Right renal cortex interstitium (tissue), 3 donors: ENCODE measurements around the gene GFPT1. TPM values are rescaled to one million over a fixed set of nuclear protein-coding genes. Genes with fewer than 3 reads are reported as not detected.

Experiments used
- DNase-seq, 3 donors: peaks; one replicate each; pipeline ENCODE4 v3.0.0-alpha.2; 2013; ENCODE audit warnings: low read depth in 3 of 3, low spot score in 2 of 3
- polyA plus RNA-seq, 3 donors: library from polyadenylated mRNA; unstranded; fragments of 120-200 nt; gene quantifications; one replicate each; pipeline ENCODE4 v1.2.1, GENCODE V29; 2013; ENCODE audit not compliant: insufficient read length in 3 of 3

GFPT1 gene
- polyA plus RNA-seq, 3 donors, result 37.0 to 41.5 (median 39.0) TPM

GRCh38 chr2:69330781-69331180 is 56.2 kb downstream of the GFPT1 start:
- no peak for DNase-seq

GRCh38 chr2:69322631-69323030 is 64.4 kb downstream of the GFPT1 start:
- DNase-seq, result no peak

GRCh38 chr2:69316550-69316949 is 70.5 kb downstream of the GFPT1 start:
- no peak for DNase-seq

GRCh38 chr2:69315160-69315761 is 71.8 kb downstream of the GFPT1 start:
- no peak for DNase-seq

- DNase-seq, result no peak
Measured at GRCh38 chr2:69311024-69311416, 76.0 kb downstream of the GFPT1 start.

- no peak for DNase-seq
Measured at GRCh38 chr2:69310111-69311023, 76.7 kb downstream of the GFPT1 start.

DNA sequence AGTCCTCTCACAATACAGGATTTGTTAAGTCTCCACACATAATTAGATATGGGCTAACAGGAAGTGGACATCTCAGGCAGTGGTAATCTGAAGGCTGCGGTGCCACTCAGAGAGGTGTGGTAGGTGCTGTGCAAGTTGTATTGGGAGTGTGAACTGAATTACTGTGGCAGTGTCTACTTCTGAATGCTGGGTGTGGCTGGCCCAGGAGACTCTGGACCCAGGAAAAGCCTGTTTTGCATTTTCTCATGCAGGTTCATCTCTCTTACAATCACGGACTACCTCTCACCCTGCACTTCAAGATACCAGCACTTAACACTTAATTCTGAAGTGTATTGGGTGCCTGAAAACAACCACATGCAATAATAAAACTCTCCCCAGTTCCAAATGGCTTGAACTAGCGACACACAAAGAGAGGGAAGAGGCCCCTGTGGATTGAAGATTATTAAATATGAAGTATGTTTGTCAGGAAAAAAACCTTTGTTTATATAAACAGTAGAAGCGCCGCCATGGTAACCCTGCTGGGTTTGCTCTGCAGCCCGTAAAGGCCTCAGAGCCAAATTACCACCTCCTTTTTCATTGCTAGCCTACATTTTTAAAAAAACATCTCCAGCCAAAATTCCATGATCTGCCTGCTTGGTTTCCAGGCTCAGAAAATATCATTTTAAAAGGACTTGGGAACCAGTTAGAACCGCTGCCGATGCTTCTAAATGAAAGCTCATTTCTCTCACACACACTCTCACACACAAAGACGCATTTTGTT is 77.5 kb downstream of the GFPT1 start:
- peak in 1 of 3 donors; percentile 59 for DNase-seq

DNA sequence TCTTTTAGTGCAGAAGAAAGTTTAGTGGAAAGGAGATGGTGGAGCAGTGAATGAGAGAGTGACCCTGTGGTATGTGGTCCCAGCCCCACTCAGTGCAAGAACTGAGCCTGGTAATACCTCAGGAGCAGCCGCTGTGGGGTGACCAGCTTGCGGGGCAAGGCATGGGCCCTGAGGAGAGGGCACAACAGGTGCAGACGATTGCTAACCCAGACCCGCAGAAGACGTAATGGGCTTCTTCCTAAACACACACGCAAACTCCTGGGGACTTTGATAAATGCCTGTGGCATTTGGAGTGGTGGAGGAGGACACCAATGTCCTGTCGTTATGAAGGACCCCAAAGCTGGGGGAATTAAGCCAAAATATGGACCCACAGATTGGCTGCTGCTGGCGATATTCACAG is 78.7 kb downstream of the GFPT1 start:
- no peak for DNase-seq

GRCh38 chr2:69307579-69308064 is 79.4 kb downstream of the GFPT1 start:
- no peak for DNase-seq

DNA sequence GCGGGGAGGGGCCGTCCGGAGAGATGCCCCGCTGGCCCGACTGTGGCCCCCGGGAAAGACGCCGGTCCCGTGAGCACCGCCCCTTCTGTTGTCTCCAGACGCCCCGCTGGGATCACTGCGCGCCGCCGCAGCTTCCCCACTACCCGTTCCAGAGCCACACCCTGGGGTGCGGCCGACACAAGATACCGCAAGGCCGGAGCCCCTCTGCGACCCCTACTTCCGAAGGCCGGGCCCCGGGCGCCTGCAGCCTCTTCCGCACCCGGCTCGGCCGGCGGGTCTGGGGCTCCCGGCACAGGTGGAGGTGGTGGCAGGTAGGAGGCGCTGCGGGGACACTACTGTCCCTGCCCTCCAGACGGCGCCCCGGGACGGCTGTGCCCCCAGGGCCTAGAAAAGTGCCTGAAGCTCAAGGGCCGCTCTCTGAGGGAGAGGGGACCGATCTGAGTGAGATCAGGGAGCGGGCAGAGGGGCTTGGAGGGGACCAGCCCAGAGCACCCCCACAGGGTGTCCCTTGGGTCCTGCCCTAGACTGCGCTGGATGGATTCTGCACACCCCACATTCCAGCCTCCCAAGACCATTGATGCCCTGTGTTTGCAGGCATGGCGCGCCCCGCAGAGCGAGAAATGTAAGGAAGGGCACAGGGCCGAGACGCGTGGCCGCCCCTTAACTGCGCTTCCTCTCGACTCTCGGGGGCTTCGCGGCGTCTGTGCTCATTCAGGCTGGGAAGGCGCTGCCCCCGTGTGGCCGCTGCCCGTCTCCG is 80.0 kb downstream of the GFPT1 start:
- peak in 2 of 3 donors; percentile 69 to 78 for DNase-seq

- no peak for DNase-seq
Measured at GRCh38 chr2:69306393-69306821, 80.6 kb downstream of the GFPT1 start.

GRCh38 chr2:69305712-69306392 is 81.2 kb downstream of the GFPT1 start:
- DNase-seq, result no peak

DNA sequence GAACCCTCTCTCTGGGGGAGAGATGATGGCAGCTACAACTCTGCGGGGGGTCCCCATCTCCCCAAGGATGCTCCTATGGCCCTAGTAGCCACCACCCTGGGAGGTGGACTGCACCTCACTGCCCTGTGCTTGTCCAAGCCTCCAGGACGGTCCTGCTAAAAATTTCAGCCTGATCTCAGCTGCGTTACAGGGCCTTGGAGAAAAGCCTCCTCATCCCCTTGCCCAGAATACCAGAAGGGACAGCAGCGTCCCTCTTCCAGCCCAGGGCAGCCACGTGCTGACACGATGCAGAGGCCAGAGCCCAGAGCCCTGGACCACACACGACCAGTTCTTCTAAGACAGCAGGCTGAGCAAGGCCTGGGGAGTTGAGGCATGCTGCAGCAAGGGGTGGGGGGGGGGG is 81.9 kb downstream of the GFPT1 start:
- no peak for DNase-seq

DNA sequence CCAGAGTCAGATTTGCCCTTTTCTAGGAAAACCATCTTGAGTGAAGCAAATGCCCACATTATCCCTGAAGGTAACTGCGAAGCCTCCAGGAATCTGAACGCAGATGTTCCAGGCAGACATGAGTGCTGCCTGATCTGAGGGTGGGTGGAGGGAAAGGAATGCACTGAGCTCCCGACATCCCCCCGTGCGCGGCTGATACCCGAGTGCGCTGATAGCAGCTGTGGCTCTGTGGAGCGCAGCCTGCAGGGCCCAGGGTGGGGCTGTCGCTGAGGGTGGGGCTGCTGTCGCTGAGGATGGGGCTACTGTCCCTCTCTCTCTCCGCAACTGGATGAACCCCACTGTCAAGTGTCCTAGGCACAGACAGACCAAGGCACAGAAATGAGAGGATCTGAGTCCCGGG is 82.4 kb downstream of the GFPT1 start:
- DNase-seq, result no peak

DNA sequence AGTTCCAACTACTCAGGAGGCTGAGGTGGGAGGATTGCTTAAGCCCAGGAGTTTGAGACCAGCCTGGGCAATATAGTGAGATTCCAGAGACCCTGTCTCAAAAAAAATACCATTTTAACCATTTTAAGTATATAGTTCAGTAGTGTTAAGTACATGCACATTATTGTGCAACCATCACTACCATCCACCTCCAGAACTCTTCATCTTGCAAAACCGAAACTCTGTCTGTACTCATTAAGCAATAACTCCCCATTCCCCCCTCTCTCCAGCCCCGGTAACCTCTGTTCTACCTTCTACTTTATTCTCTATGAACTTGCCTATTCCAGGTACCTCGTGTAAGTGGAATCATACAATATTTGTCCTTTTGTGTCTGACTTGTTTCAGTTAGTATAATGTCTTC is 86.4 kb downstream of the GFPT1 start:
- DNase-seq, result no peak

GRCh38 chr2:69299772-69300516 is 87.1 kb downstream of the GFPT1 start:
- DNase-seq, result no peak

DNA sequence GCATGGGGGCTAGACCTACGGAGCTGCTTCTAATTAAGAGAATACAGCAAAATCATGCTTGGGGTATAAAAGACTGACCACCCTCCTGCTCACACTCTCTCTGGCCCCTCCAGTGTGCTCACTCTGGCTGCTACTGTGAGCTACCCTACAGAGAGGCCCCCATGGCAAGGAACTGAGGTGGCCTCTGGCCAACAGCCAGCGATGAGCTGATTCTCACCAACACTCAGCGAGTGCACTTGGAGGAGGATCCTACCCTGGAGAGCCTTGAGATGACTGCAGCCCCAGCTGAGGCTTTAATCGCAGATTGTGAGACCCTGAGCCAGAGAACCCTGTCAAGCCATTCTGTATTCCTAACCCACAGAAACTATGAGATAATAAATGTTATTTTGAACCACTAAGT is 88.2 kb downstream of the GFPT1 start:
- no peak for DNase-seq

GRCh38 chr2:69298261-69298660 is 88.8 kb downstream of the GFPT1 start:
- DNase-seq, result no peak

- DNase-seq, result no peak
Measured at GRCh38 chr2:69297216-69297615, 89.8 kb downstream of the GFPT1 start.
